Measurements from ENCODE around the gene TRIM71. TPM values are rescaled to one million over a fixed set of nuclear protein-coding genes. Genes with fewer than 3 reads are reported as not detected.

The TRIM71 gene
- total RNA-seq, 2 donors from 2014 or later: not detected

- Histone ChIP-seq H3K4me3 (no peak overlapping the region), H3K36me3 (no peaks in the 10 kb centered on the region), H3K4me1 (peaks cover 0 to 19% of the 10 kb centered on the region in 2 donors), H3K9me3 (no peaks in the 10 kb centered on the region), H3K27me3 (peaks cover 5 to 15% of the 10 kb centered on the region in 2 donors), H3K27ac (no peak overlapping the region)
- no peak for DNase-seq (ENCODE audit: low spot score)
- no peak for TF ChIP-seq CTCF (IDR thresholded peaks at IDR 0.05)
Measured at GRCh38 chr3:32813180-32813579, 4.6 kb upstream of the TRIM71 start.

DNA sequence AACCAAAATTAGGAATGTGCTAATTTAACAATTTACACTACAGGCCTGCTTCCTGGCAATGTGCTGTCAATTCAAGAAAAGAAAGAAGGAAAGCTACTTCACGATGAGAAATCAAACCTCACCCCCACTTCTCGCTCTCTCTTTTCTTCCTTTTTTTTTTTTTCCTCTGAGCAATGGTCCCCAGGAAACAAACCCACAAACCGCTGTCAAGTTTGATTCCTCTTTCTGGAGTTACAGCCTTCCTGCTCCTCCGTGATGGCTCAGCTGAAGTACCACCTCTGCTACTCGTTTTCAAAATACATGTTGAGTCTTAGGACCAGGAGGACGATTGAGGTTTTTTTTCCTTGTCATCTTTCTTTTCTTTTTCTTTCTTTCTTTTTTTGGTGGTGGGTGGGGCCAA lies 3.4 kb upstream of the TRIM71 start:
- DNase-seq (ENCODE audit: low spot score): no peak
- Histone ChIP-seq H3K27me3 (peaks cover 5 to 23% of the 10 kb centered on the region in 2 donors), H3K9me3 (no peaks in the 10 kb centered on the region), H3K4me3 (no peak overlapping the region), H3K27ac (no peak overlapping the region), H3K4me1 (peaks cover 0 to 26% of the 10 kb centered on the region in 2 donors), H3K36me3 (no peaks in the 10 kb centered on the region)
- no peak for TF ChIP-seq CTCF (IDR thresholded peaks at IDR 0.05)

DNA sequence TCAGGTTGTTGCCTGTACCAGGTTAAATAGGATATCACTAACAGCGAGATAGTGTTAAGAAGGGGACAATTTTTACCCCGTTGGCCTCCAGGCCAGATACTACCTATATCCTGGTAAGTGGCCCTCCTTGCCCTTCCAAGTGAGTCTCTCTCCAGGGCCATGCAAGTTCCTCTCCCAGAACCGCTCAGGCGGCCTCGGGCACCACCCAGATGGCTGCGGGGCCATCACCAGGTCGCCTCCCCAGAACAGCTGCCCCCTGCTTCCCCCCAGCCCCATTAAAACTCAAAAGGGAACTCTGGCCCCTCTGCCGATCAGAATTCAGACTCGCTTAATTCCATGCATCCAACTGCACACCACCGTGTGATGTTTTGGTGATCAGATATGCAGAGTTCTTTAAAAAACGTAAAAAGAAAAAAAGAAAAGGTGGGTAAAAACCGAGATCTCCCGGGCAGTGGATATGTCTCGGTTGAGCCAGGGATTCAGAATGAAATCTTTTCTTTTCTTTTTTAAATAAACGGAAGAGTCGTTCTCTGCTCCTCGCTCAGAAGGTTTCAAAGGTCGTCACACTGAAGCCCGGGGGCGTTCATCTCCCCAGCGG lies 1.9 kb upstream of the TRIM71 start:
- Histone ChIP-seq H3K9me3 (no peaks in the 10 kb centered on the region), H3K36me3 (no peaks in the 10 kb centered on the region), H3K4me1 (peaks cover 0 to 26% of the 10 kb centered on the region in 2 donors), H3K4me3 (peak overlapping the region in 1 of 2 donors; percentile 46), H3K27me3 (peaks cover 5 to 31% of the 10 kb centered on the region in 2 donors), H3K27ac (no peak overlapping the region)
- no peak for DNase-seq (ENCODE audit: low spot score)
- no peak for TF ChIP-seq CTCF (IDR thresholded peaks at IDR 0.05)

- no peak for DNase-seq (ENCODE audit: low spot score)
- H3K36me3 ChIP-seq: no peaks in the 10 kb centered on the region
- TF ChIP-seq CTCF (IDR thresholded peaks at IDR 0.05): no peak
- H3K9me3 ChIP-seq: no peaks in the 10 kb centered on the region
- peak overlapping the region in 1 of 2 donors; percentile 46 for H3K4me3 ChIP-seq
- H3K27me3 ChIP-seq: peaks cover 5 to 31% of the 10 kb centered on the region in 2 donors
- peaks cover 0 to 26% of the 10 kb centered on the region in 2 donors for H3K4me1 ChIP-seq
- no peak overlapping the region for H3K27ac ChIP-seq
Measured at GRCh38 chr3:32816439-32817256, 1.1 kb upstream of the TRIM71 start.

DNA sequence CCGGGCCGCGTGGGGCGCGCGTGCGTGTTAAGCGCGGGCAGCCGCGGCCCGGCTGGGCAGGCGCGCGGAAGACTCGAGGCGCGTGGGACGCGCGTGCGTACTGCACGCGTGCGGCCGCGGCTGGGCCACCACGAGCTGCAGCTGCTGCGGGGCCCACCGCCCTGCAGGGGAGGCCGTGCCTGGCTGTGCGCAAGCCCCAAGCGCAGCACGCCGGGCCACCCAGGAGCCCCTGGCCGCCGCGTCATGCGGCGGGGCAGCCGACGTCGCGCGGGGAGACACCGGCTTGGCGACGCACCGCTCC lies 590 bp upstream of the TRIM71 start:
- H3K9me3 ChIP-seq: no peaks in the 10 kb centered on the region
- no peak for TF ChIP-seq CTCF (IDR thresholded peaks at IDR 0.05)
- no peaks in the 10 kb centered on the region for H3K36me3 ChIP-seq
- H3K4me1 ChIP-seq: peaks cover 0 to 26% of the 10 kb centered on the region in 2 donors
- DNase-seq (ENCODE audit: low spot score): no peak
- H3K27ac ChIP-seq: no peak overlapping the region
- peaks cover 5 to 31% of the 10 kb centered on the region in 2 donors for H3K27me3 ChIP-seq
- peak overlapping the region in 1 of 2 donors; percentile 46 for H3K4me3 ChIP-seq

All from right atrium auricular region (tissue), 2 donors.